Measurements from ENCODE around the gene NGDN.
"Not testable (repeated sequence)": the region's sequence is repeated elsewhere in the genome, so short reads cannot be mapped to it uniquely, and the experiment has no call there.

NGDN gene

DNA sequence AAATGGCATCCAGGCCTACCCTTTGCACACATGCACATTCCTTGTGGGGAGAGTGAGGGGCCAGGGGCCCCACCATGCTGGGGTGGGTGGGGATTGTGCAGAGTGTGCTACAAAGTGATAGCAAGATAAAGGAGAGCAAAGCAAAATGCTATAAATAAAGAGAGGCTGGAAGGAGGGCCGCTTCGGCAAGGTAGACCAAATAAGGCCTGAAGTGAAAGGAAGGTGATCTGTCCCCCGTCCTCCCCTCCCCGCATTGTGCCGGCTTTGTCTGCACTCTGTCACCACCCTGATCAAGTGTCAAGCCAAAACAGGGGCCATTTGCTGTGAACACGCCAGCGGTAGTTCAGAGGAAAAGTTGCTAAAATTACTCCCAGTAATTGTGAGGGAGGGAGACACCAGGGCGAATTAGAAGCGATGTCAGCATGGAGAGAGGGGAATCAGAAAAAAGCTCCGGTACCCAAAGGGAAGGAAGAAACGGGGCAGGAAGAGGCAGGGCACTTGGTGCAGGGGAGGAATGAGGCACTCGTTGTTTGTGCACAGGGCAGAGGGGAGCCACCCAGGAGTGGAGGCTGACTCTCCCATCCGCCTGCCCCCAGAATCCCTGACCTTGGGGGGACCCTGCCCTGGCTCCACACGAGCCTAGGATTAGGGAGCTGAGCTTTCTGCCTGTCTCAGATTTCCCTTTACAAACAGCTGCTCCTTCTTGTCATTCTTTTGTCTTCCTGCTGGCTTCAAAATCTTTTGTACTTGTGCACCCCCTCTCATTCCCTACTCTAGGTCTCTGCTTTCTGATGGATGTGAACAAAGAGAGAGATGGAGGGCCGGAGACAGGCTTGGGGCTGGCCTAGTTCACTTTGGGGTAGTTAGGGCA lies 31.2 kb upstream of the NGDN start:
- no peak for DNase-seq (ENCODE audit: low read depth in 2 of 2, low spot score in 1 of 2)

- no peak for DNase-seq (ENCODE audit: low read depth in 2 of 2, low spot score in 1 of 2)
Observed at GRCh38 chr14:23439107-23439835, 30.2 kb upstream of the NGDN start.

DNA sequence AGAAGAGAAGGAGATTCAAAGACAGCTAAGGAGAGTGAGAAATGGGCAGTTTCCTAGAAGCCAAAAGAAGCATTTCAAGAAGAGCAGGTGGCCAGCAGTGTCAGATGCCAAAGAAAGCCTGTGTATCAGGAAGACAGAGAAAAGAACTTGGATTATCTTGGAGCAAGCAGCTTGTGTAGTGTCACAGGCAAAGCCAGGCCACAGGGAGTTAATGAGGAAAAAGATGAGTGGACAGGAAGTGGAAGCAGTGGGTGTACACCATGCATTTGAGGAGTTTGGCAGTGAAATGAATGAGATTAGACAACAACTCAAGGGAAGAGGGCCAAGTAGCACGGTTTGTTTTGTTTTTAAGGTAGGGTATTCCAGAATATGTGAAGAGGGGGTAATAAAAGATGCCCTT lies 28.4 kb upstream of the NGDN start:
- no peak for DNase-seq (ENCODE audit: low read depth in 2 of 2, low spot score in 1 of 2)

DNA sequence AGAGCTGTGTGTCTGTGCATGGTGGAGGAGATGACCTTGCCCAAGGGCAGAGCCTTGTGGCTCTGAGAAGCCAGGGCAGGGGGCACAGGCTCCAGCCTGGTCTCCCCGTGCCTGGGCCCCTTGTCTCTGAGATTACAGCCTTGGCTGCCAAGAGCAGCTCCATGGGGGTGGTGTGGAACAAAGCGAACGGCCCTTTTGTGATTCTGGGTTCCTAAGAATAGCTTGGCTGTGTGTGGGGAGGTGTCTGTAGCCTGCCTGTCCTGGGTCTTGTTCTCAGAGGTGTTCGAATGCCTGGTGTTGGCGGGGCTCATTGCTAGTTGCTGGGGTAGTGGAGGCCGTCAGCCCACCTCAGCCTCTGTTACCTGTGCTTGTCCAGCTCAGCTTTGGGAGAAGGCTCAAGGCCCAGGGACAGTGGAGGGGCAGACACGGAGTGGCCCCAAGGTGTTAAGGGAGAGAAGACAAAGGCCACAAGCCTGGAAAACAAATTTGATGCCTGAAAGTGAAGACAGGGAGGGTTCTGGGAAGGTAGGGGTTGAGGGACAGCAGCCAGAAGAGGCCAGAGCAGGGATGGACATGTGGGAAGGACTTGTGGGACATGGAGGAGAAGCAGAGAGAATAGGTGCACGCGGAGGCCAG lies 26.7 kb upstream of the NGDN start:
- no peak for DNase-seq (ENCODE audit: low read depth in 2 of 2, low spot score in 1 of 2)

GRCh38 chr14:23443411-23443812 lies 26.1 kb upstream of the NGDN start:
- no peak for DNase-seq (ENCODE audit: low read depth in 2 of 2, low spot score in 1 of 2)

GRCh38 chr14:23443881-23444280 lies 25.6 kb upstream of the NGDN start:
- DNase-seq (ENCODE audit: low read depth in 2 of 2, low spot score in 1 of 2): no peak

DNA sequence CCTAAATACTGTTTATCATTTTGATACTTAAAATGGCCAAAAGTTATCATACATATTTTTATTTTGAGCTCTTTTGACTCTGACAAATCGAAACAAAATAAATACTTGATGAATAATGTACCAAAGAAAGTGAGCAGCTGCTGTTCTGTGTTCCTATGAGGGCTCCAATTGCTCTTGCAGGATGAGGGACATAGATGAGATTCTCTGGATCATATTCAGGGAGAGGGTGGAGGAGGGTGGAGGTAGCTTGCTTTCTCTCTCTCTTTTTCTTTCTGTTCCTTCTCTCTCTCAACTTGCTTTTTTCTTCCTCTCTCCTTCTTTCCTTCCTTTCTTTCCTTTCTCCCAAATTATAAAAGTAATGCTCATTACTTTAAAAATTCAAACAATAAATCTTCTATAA lies 25.2 kb upstream of the NGDN start:
- no peak for DNase-seq (ENCODE audit: low read depth in 2 of 2, low spot score in 1 of 2)

GRCh38 chr14:23445773-23446172 lies 23.7 kb upstream of the NGDN start:
- DNase-seq (ENCODE audit: low read depth in 2 of 2, low spot score in 1 of 2): no peak

GRCh38 chr14:23446291-23446851 lies 23.1 kb upstream of the NGDN start:
- DNase-seq (ENCODE audit: low read depth in 2 of 2, low spot score in 1 of 2): no peak

GRCh38 chr14:23447361-23448350 lies 21.8 kb upstream of the NGDN start:
- no peak for DNase-seq (ENCODE audit: low read depth in 2 of 2, low spot score in 1 of 2)

- DNase-seq (ENCODE audit: low read depth in 2 of 2, low spot score in 1 of 2): no peak
Observed at GRCh38 chr14:23449314-23449713, 20.2 kb upstream of the NGDN start.

- no peak for DNase-seq (ENCODE audit: low read depth in 2 of 2, low spot score in 1 of 2)
Observed at GRCh38 chr14:23450379-23450778, 19.1 kb upstream of the NGDN start.

DNA sequence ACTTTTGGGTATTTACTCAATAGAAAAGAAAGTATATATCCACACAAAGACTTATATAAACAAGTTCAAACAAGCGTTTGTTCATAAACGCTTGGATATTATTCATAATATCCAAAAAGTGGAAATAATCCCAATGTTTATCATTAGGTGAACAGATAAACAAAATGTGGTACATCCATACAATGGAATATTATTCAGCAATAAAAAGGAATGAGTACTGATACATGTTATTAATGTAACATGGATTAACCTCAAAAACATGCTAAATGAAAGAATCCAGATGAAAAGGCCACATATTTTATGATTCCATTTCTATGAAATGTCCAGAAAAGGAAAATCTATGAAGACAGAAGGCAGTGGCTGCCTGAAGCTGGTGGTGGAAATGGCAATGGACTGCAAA lies 17.3 kb upstream of the NGDN start:
- no peak for DNase-seq (ENCODE audit: low read depth in 2 of 2, low spot score in 1 of 2)

DNA sequence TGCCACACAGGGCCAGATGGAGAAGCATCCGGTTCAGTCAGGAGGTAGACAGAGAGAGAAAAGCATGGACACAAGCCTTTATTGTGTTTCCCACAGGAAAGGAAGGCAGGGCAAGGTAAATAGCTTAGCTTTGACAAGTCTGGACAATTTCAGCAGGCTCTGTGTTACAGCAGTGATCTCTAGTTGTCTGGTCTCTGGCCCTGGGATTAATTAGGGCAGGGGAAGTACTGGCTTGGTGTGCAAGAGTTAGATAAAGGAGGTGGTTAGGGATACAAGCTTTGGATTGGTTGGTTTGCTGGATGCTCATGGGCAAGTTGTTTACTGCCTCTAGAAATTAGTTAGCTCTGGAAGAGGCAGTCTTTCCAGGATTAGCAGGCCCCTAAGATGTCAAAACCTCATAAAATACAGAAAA lies 15.1 kb upstream of the NGDN start:
- DNase-seq (ENCODE audit: low read depth in 2 of 2, low spot score in 1 of 2): no peak

- DNase-seq (ENCODE audit: low read depth in 2 of 2, low spot score in 1 of 2): not testable (repeated sequence)
Observed at GRCh38 chr14:23456883-23457586, 12.5 kb upstream of the NGDN start.

GRCh38 chr14:23457587-23458445 lies 11.7 kb upstream of the NGDN start:
- DNase-seq (ENCODE audit: low read depth in 2 of 2, low spot score in 1 of 2): no peak

DNA sequence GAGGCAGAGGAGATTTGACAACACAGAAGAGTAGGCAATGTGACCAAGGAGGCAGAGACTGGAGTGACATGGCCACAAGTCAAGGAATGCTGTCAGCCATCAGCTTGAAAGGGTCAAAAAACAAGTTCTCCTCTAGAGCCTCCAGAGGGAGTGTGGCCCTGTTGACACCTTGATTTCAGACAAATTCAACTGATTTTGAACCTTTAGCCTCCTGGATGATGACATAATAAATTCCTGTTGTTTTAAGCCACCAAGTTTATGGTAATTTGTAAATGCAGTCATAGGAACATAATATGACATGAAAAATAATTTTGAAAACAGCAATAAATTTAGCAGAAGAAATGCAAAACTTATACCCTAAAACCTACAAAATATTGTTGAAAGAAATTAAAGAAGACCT lies 8.5 kb upstream of the NGDN start:
- no peak for DNase-seq (ENCODE audit: low read depth in 2 of 2, low spot score in 1 of 2)

- no peak for DNase-seq (ENCODE audit: low read depth in 2 of 2, low spot score in 1 of 2)
Observed at GRCh38 chr14:23464700-23465099, 4.8 kb upstream of the NGDN start.

- no peak for DNase-seq (ENCODE audit: low read depth in 2 of 2, low spot score in 1 of 2)
Observed at GRCh38 chr14:23465261-23465660, 4.2 kb upstream of the NGDN start.

Data from stimulated activated CD8-positive, alpha-beta memory T cell treated with anti-CD3 and anti-CD28 coated beads, Interleukin-4, amount 100 ng/mL, for 1 hour (primary cell).